Urinary bladder (tissue), 4 donors: ENCODE results near the gene TFIP11. TPM values are rescaled to one million over a fixed set of nuclear protein-coding genes. Genes with fewer than 3 reads are reported as not detected.
A peak's percentile ranks its signal among the peaks of the same experiment; 100 is the strongest.

ENCODE experiments used
- DNase-seq: peaks from one replicate; pipeline ENCODE4 v3.0.0-alpha.2; 2015; ENCODE audit errors: extremely low spot score
- H3K27ac ChIP-seq: one replicate; pipeline ENCODE4 v1.5.1; 2013; ENCODE audit warnings: low read depth, mild to moderate bottlenecking, moderate library complexity
- H3K36me3 ChIP-seq: one replicate; pipeline ENCODE4 v1.6.1; 2013; ENCODE audit warnings: mild to moderate bottlenecking, moderate library complexity; ENCODE audit not compliant: insufficient read depth
- H3K4me1 ChIP-seq: one replicate; pipeline ENCODE4 v1.6.1; 2013; ENCODE audit warnings: mild to moderate bottlenecking, moderate library complexity; ENCODE audit not compliant: insufficient read depth
- H3K4me3 ChIP-seq: one replicate; pipeline ENCODE4 v1.5.1; 2013; ENCODE audit warnings: low read depth, low read length
- WGBS: extraction: QIAGEN DNeasy Blood & Tissue Kit; methylation state at CpG from one replicate; pipeline ENCODE4 v1.1.7; 2013; 5-methylcytosine and 5-hydroxymethylcytosine counted together
- polyA plus RNA-seq: library from polyadenylated mRNA; stranded (reverse); fragments of 200-250 nt; gene quantifications from one replicate; pipeline ENCODE4 v1.2.3, GENCODE V29; 2013
- total RNA-seq: library from RNA; depleted of rRNA; stranded (reverse); fragments of >200 nt; gene quantifications from one replicate; pipeline ENCODE4 v1.2.3, GENCODE V29; 2014
- donor health status: healthy with polysubstance abuse.
- donor health status: healthy.

Gene TFIP11
- total RNA-seq: 22.5 TPM
- 19.0 TPM for polyA plus RNA-seq

GRCh38 chr22:26512149-26512793 is at the start of gene TFIP11:
Gene TFIP11 (minus strand): TSS chr22:26512473. CDS start chr22:26510272, 2,201 bp downstream.
- Histone ChIP-seq H3K4me3 (peak within 1 kb of the TSS; percentile 97), H3K36me3 (no peaks in the 10 kb centered on the region), H3K4me1 (no peaks in the 10 kb centered on the region), H3K27ac (peak within 1 kb of the TSS; percentile 85)
- DNase-seq: peak; percentile 81
- WGBS: under 1% methylated on average over 40 of the region's 40 CpGs

GRCh38 chr22:26561756-26562417 is 49.6 kb upstream of the TFIP11 start:
- Histone ChIP-seq H3K27ac (no peak overlapping the region), H3K36me3 (no peaks in the 10 kb centered on the region), H3K4me3 (no peak overlapping the region), H3K4me1 (no peaks in the 10 kb centered on the region)
- 80% methylated on average over 9 of the region's 9 CpGs for WGBS
- DNase-seq: no peak

- 92% methylated on average over 13 of the region's 13 CpGs for WGBS
- no peak for DNase-seq
- no peak overlapping the region for H3K27ac ChIP-seq
- H3K4me3 ChIP-seq: no peak overlapping the region
- H3K4me1 ChIP-seq: no peaks in the 10 kb centered on the region
- H3K36me3 ChIP-seq: no peaks in the 10 kb centered on the region
Observed at GRCh38 chr22:26559961-26560575, 47.8 kb upstream of the TFIP11 start.

- DNase-seq: no peak
- Histone ChIP-seq H3K27ac (no peak overlapping the region), H3K4me1 (no peaks in the 10 kb centered on the region), H3K4me3 (no peak overlapping the region), H3K36me3 (no peaks in the 10 kb centered on the region)
- 78% methylated on average over 3 of the region's 3 CpGs for WGBS
Observed at GRCh38 chr22:26558248-26558895, 46.1 kb upstream of the TFIP11 start.

GRCh38 chr22:26556904-26557303 is 44.6 kb upstream of the TFIP11 start:
- Histone ChIP-seq H3K27ac (no peak overlapping the region), H3K4me1 (no peaks in the 10 kb centered on the region), H3K4me3 (no peak overlapping the region), H3K36me3 (no peaks in the 10 kb centered on the region)
- no peak for DNase-seq
- WGBS: 89% methylated on average over 5 of the region's 5 CpGs

- 88% methylated on average over 11 of the region's 11 CpGs for WGBS
- Histone ChIP-seq H3K4me1 (no peaks in the 10 kb centered on the region), H3K36me3 (no peaks in the 10 kb centered on the region), H3K27ac (no peak overlapping the region), H3K4me3 (no peak overlapping the region)
- no peak for DNase-seq
Observed at GRCh38 chr22:26555478-26555877, 43.2 kb upstream of the TFIP11 start.

GRCh38 chr22:26554956-26555355 is 42.7 kb upstream of the TFIP11 start:
- no peaks in the 10 kb centered on the region for H3K4me1 ChIP-seq
- no peaks in the 10 kb centered on the region for H3K36me3 ChIP-seq
- no peak overlapping the region for H3K27ac ChIP-seq
- 75% methylated on average over 6 of the region's 6 CpGs for WGBS
- H3K4me3 ChIP-seq: no peak overlapping the region
- no peak for DNase-seq

- Histone ChIP-seq H3K27ac (no peak overlapping the region), H3K4me3 (no peak overlapping the region), H3K36me3 (no peaks in the 10 kb centered on the region), H3K4me1 (no peaks in the 10 kb centered on the region)
- DNase-seq: no peak
- 60% methylated on average over 7 of the region's 7 CpGs for WGBS
Observed at GRCh38 chr22:26553056-26553752, 40.9 kb upstream of the TFIP11 start.

GRCh38 chr22:26552466-26552865 is 40.2 kb upstream of the TFIP11 start:
- Histone ChIP-seq H3K27ac (no peak overlapping the region), H3K36me3 (no peaks in the 10 kb centered on the region), H3K4me1 (no peaks in the 10 kb centered on the region), H3K4me3 (no peak overlapping the region)
- DNase-seq: no peak
- WGBS: 54% methylated on average over 9 of the region's 10 CpGs

GRCh38 chr22:26551568-26551967 is 39.3 kb upstream of the TFIP11 start:
- no peak overlapping the region for H3K4me3 ChIP-seq
- H3K4me1 ChIP-seq: peaks cover 1% of the 10 kb centered on the region
- H3K27ac ChIP-seq: no peak overlapping the region
- H3K36me3 ChIP-seq: no peaks in the 10 kb centered on the region
- DNase-seq: no peak
- WGBS: 93% methylated on average over 2 of the region's 2 CpGs

GRCh38 chr22:26550498-26551033 is 38.3 kb upstream of the TFIP11 start:
- Histone ChIP-seq H3K4me3 (no peak overlapping the region), H3K4me1 (peaks cover 1% of the 10 kb centered on the region), H3K27ac (no peak overlapping the region), H3K36me3 (no peaks in the 10 kb centered on the region)
- no peak for DNase-seq
- 72% methylated on average over 8 of the region's 8 CpGs for WGBS

- 88% methylated on average over 4 of the region's 4 CpGs for WGBS
- H3K4me3 ChIP-seq: no peak overlapping the region
- H3K4me1 ChIP-seq: peaks cover 1% of the 10 kb centered on the region
Observed at GRCh38 chr22:26549902-26550497, 37.7 kb upstream of the TFIP11 start.

GRCh38 chr22:26548984-26549383 is 36.7 kb upstream of the TFIP11 start:
- 72% methylated on average over 6 of the region's 6 CpGs for WGBS
- no peak overlapping the region for H3K27ac ChIP-seq
- peaks cover 1% of the 10 kb centered on the region for H3K4me1 ChIP-seq
- H3K36me3 ChIP-seq: no peaks in the 10 kb centered on the region
- peak; percentile 53 for DNase-seq
- H3K4me3 ChIP-seq: no peak overlapping the region

More at GRCh38 chr22:26549902-26550497, 37.7 kb upstream of the TFIP11 start:
- DNase-seq: no peak
- no peaks in the 10 kb centered on the region for H3K36me3 ChIP-seq
- H3K27ac ChIP-seq: no peak overlapping the region
